Measurements from ENCODE around the gene ESR1.

The ESR1 gene

DNA sequence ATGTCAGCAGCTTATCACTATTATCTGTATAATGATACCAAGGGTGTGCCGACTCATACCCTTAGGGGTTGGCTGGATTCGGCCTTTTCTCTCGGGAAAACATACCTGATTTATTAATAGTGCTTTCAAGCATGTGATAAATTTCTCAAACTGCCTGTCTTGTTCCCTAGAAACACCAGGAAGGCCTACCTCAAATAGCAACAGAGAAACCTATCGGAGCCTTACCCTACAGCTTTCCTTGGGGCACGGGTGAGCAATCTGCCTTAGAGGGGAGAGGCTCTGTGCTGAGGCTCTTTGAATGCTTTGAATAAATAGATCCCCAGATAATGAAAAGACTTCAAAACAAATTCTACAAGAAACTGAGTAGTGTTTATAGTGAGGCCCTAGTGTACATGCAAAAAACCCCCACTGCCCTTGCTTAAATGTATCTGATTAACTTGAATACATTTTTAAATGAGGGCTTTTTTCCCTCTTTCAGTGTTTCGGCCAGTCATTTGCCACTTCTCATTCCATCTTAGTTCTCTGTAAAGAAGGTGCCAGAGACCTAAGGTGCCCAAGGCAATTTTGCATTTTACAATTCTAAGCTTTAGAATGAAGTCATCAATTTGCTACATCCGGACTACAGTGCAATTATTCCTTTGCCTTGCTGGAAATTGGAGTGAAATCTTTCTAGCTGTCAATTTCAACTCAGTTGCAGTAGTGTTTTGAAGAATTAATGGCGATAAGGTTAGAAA, 320.1 kb downstream of the ESR1 start:
- Histone ChIP-seq H3K4me3 (IDR thresholded peaks at IDR 0.05; ENCODE audit: insufficient read depth, low read depth, low read length) (no peak overlapping the region), H3K9ac (no peak overlapping the region), H3K36me3 (ENCODE audit: insufficient read depth) (no peaks in the 10 kb centered on the region), H3K27me3 (ENCODE audit: insufficient read depth, low read depth) (no peaks in the 10 kb centered on the region), H2AFZ (ENCODE audit: low read depth) (no peak overlapping the region), H4K20me1 (ENCODE audit: insufficient read depth) (no peaks in the 10 kb centered on the region), H3K4me2 (no peak overlapping the region), H3K79me2 (ENCODE audit: insufficient read depth, low read depth) (no peaks in the 10 kb centered on the region), H3K27ac (no peak overlapping the region), H3K4me1 (ENCODE audit: low read depth, poor library complexity, severe bottlenecking) (peaks cover 7% of the 10 kb centered on the region)
- TF ChIP-seq, protein P1, sequence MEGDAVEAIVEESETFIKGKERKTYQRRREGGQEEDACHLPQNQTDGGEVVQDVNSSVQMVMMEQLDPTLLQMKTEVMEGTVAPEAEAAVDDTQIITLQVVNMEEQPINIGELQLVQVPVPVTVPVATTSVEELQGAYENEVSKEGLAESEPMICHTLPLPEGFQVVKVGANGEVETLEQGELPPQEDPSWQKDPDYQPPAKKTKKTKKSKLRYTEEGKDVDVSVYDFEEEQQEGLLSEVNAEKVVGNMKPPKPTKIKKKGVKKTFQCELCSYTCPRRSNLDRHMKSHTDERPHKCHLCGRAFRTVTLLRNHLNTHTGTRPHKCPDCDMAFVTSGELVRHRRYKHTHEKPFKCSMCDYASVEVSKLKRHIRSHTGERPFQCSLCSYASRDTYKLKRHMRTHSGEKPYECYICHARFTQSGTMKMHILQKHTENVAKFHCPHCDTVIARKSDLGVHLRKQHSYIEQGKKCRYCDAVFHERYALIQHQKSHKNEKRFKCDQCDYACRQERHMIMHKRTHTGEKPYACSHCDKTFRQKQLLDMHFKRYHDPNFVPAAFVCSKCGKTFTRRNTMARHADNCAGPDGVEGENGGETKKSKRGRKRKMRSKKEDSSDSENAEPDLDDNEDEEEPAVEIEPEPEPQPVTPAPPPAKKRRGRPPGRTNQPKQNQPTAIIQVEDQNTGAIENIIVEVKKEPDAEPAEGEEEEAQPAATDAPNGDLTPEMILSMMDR (conservative IDR thresholded peaks at IDR 0.05; ENCODE audit: low read depth, low read length), result no peak

DNA sequence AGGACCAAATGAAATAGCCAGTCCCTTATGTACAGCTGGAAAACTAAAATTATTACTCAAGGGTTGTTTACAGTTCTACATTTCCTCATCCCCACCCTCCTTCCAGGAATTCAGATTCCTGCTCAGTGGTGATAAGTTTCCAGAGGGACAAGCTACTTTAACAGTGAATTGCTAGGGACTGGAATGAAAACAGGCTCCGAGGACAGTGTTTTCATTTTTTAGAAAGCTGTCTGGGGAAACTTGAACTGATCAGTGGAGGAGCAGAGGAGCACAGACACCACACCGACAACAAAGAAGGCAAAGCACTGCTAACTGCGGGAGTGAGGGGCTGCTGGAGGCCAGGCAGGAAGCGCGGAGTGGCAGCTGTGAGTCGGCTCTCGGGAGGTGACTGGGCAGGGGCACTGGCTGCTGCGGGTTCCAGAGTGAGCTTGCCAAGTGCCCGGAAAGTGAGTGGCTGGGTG, 322.2 kb downstream of the ESR1 start:
- Histone ChIP-seq H3K79me2 (ENCODE audit: insufficient read depth, low read depth) (no peaks in the 10 kb centered on the region), H3K4me3 (IDR thresholded peaks at IDR 0.05; ENCODE audit: insufficient read depth, low read depth, low read length) (no peak overlapping the region), H2AFZ (ENCODE audit: low read depth) (no peak overlapping the region), H3K27me3 (ENCODE audit: insufficient read depth, low read depth) (no peaks in the 10 kb centered on the region), H3K27ac (no peak overlapping the region), H3K9ac (no peak overlapping the region), H4K20me1 (ENCODE audit: insufficient read depth) (no peaks in the 10 kb centered on the region), H3K4me1 (ENCODE audit: low read depth, poor library complexity, severe bottlenecking) (no peaks in the 10 kb centered on the region), H3K36me3 (ENCODE audit: insufficient read depth) (no peaks in the 10 kb centered on the region), H3K4me2 (no peak overlapping the region)
- TF ChIP-seq, protein P1 (conservative IDR thresholded peaks at IDR 0.05; ENCODE audit: low read depth, low read length), result no peak

DNA sequence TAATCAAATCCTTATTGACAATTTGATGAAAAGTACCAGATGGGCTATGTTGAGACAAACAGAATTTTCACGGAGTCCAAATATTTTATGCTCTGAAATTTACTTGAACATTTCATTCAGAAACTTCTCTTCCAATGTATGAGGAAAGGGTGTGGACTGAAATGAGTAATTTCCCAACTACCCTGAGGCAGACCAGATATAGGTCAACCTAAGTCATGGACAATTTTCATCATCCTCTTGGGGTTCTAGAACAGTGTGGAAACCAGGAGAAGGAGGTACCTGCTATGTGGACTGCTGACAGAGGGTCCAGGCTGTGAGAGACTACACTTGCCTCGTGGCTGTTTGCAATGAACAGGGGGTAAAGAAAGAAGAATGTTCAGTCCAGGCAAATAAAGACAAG, 323.0 kb downstream of the ESR1 start:
- Histone ChIP-seq H3K4me1 (ENCODE audit: low read depth, poor library complexity, severe bottlenecking) (no peaks in the 10 kb centered on the region), H3K36me3 (ENCODE audit: insufficient read depth) (no peaks in the 10 kb centered on the region)
- TF ChIP-seq, protein P1 (conservative IDR thresholded peaks at IDR 0.05; ENCODE audit: low read depth, low read length), result no peak

DNA sequence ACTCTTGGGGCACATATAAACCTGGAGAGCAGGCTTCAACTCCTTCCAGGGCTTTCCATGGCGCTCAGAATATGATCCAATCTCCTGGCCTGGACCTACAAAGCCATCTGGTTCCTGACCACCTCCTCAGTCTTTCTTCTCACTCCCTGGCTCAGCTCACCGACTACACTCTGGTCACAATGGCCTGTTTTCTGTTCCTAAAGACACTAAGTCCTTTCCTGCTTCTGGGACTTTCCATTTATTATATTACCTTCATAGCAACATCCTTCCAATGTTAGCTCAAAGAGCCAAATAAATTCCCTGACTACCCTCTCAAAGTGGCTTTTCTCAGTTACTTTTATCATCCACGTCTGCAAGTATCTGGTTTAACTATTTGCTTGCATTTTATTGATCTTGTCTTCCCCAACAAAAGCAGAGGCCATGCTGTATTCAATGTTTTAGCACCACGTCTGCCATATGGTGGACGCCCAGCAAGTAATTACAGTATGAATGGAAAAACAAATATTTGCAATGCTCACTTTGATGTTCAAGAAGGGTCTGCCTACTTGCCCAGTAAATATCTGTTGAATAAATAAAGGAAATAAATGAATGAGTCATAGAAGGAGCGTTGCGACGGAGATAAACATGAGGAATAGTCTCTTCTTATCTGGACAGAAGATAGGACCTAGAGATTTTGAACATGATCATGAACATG, 328.4 kb downstream of the ESR1 start:
- H3K27ac ChIP-seq, result no peak overlapping the region
- no peaks in the 10 kb centered on the region for H4K20me1 ChIP-seq (ENCODE audit: insufficient read depth)
- no peaks in the 10 kb centered on the region for H3K27me3 ChIP-seq (ENCODE audit: insufficient read depth, low read depth)
- TF ChIP-seq, protein P1 (conservative IDR thresholded peaks at IDR 0.05; ENCODE audit: low read depth, low read length), result no peak
- no peaks in the 10 kb centered on the region for H3K79me2 ChIP-seq (ENCODE audit: insufficient read depth, low read depth)
- no peaks in the 10 kb centered on the region for H3K4me1 ChIP-seq (ENCODE audit: low read depth, poor library complexity, severe bottlenecking)
- no peak overlapping the region for H3K4me3 ChIP-seq (IDR thresholded peaks at IDR 0.05; ENCODE audit: insufficient read depth, low read depth, low read length)
- no peaks in the 10 kb centered on the region for H3K36me3 ChIP-seq (ENCODE audit: insufficient read depth)
- H3K9ac ChIP-seq, result no peak overlapping the region
- no peak overlapping the region for H2AFZ ChIP-seq (ENCODE audit: low read depth)
- H3K4me2 ChIP-seq, result no peak overlapping the region

More for the DNA sequence above, 323.0 kb downstream of the ESR1 start:
- no peaks in the 10 kb centered on the region for H3K79me2 ChIP-seq (ENCODE audit: insufficient read depth, low read depth)
- H3K9ac ChIP-seq, result no peak overlapping the region
- H3K4me2 ChIP-seq, result no peak overlapping the region
- no peaks in the 10 kb centered on the region for H4K20me1 ChIP-seq (ENCODE audit: insufficient read depth)
- H2AFZ ChIP-seq (ENCODE audit: low read depth), result no peak overlapping the region
- H3K27me3 ChIP-seq (ENCODE audit: insufficient read depth, low read depth), result no peaks in the 10 kb centered on the region
- H3K4me3 ChIP-seq (IDR thresholded peaks at IDR 0.05; ENCODE audit: insufficient read depth, low read depth, low read length), result no peak overlapping the region
- H3K27ac ChIP-seq, result no peak overlapping the region

All from KMS-11 (cell line).